T1000 (cell line): ENCODE data around the gene TBX10.
"Not testable (repeated sequence)": the region's sequence is repeated elsewhere in the genome, so short reads cannot be mapped to it uniquely, and the experiment has no call there.

ENCODE experiments used
- DNase-seq: peaks from one replicate; lab custom pipeline; 2025; ENCODE audit warnings: mixed read lengths; lab: John Stamatoyannopoulos, UW

TBX10 gene

DNA sequence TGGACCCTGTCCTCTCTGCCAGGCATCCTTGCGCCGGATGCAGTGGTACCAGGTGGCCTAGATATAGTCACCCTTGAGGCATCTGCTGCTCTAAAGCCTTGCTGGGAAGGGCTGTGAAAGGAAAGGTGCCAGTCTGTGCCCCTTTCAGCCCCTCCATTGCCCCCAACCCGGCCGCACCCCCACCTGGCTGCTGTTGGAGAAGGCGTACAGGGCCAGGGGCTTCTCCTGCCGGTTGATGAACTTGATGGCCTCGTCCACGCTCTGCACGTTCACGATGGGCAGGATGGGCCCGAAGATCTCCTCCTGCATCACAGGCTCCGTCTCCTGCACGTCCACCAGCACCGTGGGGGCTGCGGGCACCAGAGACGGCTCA, 24.6 kb upstream of the TBX10 start:
- DNase-seq, result no peak

DNA sequence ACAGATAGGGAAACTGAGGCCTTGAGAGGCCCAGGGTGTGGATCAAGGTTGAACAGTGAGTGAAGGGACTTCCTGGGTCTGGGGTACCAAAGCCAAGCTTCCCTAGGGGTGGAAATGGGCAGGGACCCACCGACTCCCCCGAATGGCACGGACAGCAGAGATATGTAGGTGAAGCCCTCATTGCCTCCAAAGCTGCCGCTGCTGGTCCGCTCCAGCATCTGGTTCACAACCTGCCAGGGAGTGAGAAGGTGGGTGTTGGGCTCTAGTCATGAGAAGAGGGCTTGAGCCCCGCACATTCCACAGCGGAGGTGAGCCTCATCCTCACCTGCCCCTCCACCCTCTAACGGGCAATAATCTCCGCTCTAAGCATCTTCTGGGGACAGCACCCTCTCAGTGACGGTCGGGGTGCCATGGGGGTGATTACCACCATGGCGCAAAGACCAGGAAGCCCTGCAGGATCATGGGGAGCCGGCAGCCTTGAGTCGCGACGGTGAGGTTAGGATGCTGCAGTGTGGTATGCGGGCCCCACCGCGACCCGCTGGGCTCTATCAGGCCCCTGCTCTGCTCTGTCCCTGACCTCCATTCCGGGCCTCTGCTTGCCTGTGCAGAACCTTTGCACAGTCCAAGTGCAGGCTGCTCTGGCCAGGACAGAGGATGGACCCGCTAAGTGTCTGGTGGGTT, 24.1 kb upstream of the TBX10 start:
- DNase-seq, result no peak

DNA sequence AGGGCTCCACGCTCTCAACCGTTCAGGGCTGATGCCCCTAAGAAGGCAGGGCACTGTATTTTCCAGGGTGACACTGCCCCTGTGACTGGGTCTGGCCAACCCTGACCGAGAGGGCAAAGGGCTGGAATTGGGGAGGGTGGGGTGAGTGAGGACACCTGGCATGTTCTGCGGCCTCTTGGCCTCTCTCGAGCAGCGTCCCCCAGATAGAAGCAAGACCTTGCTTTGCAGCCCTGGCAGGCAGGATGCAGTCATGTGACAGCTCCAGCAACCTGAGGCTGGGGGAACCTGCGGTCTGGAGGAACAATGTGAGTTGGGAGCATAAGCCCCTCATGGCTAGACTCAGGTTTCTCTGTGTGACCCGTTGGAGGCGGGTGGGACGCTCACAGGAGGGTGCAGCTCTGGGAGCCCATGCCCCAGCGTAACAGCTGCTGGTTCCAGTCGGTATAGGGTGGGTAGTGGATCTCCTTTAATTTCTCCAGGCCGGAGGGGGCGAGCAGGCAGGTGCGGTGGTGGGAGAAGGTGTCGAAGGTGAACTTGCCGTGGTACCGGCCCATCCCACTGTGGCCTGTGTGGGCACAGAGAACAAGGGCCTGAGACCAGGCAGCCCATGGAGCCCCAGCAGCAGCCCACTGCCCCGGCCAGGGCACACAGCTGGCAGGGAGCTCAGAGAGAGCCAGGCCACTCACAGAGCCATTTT, 23.4 kb upstream of the TBX10 start:
- no peak for DNase-seq

DNA sequence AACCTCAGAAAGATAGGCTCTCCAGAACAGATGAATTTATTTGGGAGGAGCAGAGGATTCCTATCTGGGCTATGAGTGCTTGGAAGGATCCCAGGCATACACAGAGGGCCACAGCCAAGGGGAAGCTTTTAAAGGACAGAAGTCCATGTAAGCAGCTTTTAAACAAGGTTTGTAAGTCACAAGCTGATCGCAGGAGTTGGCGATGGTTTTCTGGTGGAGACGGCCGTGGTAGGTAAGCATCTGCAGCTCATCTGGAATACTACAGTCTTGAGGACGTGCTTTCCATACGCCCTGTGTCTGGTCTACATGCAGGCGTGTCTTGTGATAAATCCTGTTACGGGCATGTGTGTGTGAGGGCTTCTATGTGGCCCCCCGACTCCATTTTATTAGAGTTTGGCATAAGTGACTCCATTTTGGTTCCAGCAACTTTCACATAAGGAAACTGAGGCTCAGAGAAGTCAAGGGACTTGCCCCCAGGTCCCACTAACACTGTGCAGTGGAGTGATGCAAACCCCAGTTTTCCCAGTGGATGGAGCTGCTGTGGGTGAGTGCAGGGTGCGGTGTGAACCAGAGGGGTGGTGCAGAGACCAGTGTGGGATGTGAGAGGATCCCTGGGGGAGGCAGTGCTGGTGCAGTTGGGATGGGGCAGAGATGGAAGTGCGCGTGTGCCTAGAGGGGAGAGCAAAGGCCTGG, 22.7 kb upstream of the TBX10 start:
- no peak for DNase-seq

DNA sequence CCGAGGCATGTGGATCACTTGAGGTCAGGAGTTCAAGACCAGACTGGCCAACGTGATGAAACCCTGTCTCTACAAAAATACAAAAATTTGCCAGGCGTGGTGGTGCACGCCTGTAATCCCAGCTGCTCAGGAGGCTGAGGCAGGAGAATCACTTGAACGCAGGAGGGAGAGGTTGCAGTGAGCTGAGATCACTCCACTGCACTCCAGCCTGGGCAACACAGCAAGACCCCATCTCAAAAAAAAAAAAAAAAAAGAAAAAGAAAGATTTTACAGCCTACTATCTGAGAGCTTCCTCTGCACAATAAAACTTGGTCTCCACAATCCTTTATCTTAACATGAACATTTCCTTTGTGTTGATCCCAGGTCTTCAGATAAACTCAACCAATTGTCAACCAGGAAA, 21.2 kb upstream of the TBX10 start:
- not testable (repeated sequence) for DNase-seq

DNA sequence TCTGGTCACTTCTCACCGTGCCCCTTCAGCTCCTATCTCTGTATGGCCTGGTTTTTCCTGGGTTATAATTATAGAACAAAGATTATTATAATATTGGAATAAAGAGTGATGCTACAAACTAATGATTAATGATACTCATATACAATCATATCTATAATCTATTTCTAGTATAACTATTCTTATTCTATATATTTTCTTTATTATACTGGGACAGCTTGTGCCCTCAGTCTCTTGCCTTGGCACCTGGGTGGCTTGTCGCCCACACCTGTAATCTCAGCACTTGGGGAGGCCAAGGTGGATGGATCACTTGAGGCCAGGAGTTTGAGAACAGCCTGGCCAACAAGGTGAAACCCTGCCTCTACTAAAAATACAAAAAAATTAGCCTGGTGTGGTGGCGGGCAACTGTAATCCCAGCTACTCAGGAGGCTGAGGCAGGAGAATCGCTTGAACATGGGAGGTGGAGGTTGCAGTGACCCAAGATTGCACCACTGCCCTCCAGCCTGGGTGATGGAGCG, 20.1 kb upstream of the TBX10 start:
- not testable (repeated sequence) for DNase-seq

DNA sequence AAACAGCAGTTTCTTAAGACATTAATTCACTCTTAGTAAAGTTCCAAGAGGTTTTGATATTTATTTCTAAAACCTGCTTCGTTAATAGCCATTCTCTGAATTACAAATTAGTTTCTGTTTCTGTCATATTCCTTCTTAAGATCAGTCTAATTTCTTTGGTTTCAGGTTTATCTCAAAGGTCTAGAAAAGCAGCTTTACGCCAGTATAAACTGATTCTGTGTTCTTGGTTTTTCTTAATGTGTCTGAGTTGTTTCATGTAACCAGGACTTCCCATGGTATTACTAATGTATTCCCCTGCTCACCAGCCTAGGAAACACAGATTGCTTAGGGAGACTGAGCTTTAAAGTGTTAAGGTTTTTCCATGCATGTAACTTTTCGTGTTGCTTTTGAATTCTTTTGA, 17.7 kb upstream of the TBX10 start:
- no peak for DNase-seq

DNA sequence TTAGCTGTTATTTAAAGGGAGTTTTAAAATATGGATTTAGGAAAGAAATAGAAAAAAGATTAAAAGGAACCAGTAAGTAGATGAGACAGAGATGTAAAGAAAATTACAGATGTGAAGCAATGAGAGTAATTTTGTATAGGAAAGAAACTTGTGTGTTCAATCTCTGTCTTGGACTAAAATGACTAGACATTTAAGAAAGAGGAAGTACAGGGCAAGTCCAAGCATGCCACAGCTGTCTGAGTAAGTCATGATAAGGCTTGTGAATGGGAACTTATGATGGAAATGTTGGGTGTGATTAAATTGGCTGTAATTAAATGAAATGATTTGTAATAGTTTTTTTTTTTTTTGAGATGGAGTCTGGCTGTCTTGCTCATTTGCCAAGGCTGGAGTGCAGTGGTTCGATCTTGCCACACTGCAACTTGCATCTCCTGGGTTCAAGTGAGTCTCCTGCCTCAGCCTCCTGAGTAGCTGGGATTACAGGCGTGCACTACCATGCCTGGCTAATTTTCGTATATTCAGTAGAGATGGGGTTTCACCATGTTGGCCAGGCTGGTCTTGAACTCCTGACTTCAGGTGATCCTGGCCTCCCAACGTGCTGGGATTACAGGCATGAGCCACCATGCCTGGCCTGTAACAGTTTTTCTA, 16.8 kb upstream of the TBX10 start:
- DNase-seq, result no peak

DNA sequence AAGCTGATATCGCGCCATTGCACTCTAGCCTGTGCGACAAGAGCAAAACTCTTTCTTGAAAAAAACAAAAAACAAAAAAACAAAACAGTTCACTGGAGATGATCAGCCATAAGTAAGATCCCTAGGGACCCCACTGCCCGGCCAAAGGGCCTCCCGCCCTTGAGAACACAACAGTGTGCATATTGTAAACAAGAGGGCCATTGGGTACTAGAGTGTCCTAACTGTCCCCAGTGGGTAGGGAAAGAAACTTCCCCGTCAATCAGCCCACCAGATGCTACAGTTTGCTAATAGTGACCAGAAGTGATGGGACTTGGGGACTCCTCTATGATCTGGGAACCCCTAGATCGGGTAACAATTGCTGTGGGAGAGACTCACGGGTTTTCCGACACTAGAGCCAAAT, 14.7 kb upstream of the TBX10 start:
- no peak for DNase-seq

DNA sequence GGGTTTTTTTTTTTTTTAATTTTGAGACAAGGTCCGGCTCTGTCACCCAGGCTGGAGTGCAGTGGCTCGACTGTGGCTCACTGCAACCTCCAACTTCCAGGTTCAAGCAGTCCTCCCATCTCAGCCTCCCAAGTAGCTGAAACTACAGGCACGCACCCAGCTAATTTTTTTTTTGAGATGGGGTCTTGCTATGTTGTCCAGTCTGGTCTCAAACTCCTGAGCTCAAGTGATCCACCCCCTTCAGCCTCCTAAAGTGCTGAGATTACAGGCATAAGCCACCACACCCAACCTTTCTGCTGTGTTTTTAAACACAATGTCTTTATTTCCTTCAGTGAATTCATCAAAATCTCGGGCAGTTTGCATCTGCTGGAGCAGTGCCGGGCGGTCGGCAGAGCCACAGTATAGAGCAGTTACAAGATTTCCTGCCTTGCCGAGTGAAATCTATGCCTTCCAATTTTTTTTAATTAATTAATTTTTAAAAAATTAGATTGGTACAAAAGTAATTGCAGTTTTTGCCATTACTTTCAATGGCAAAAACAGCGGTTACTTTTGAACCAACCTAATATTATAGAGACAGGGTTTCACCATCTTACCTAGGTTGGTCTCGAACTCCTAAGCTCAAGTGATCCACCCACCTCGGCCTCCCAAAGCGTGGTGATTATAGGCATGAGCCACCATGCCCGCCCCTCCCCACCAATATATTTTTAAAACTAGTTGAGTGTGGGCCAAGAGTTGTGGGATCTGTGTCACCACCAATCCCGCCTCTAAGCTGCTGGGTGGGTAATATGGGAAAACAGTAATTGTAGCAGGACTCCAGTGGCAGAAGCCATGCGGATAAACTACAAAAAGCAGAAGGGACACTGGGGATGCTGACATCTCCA, 13.6 kb upstream of the TBX10 start:
- DNase-seq, result no peak

DNA sequence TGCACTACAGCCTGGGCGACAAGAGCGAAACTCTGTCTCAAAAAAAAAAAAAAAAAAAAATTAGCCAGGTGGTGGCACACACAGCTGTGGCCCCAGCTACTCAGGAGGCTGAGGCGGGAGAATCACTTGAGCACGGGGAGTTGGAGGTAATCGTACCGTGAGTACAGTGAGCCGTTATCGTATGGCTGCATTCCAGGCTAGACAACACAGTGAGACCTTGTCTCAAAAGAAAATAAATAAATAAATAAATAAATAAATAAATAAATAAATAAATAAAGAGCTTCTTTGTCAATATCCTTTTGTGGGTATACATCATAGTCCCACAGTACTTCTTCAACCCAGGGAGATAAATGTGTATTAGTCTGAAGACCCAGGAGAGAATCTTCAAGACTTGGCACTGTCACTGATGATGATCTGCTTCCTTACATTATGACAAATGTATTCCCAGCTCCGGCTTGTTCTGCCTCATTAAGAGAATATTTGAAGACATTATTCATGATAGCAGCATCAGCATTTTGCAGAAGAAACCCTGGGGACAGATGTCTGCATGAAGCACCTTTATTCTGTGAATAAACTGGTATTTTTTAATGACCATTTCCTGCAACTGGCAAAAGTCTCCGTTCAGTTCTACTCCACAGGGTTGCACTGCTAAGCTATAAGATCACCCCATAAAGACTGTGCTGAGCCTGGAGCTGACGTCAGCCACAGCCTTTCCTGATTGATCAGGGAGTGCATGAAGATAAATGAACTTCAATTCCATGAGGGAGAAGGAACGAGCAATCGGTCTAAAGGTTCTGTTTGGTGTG, 12.6 kb upstream of the TBX10 start:
- DNase-seq, result no peak

DNA sequence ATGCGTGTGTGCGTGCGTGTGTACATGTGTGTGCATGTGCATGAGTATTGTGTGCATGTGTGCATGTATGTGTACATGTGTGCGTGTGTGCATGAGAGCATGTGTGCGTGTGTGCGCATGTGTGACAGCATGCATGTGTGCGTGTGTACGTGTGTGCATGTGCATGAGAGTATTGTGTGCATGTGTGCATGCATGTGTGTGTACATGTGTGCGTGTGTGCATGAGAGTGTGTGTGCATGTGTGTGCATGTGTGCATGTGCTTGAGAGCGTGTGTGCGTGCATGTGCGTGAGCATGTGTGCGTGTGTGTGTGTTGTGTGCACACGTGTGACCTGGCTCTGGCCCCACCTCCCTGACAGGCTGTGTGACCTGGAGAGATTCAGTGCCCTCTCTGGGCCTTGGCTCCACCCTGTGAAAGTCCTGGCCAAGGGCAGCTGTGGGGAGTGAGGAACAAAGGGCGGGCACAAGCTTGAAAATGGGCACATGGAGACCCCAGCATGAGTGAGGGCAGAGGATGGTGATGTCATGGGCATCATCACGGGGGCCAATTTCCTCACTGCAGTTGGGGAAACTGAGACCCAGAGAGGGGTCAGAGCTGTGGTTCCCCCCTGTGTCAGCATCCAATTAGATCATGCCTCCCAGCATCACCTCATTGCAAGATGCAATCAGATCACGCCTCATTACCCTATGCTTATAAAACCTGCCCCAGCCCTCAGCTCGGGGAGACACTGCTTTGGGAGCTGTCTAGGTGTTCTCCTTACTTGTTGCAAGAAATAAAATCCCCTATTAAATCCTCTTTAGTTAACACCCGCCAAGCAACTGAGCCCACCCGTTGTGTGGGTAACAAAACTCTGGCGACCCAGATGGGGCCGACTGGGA, 10.3 kb upstream of the TBX10 start:
- no peak for DNase-seq

DNA sequence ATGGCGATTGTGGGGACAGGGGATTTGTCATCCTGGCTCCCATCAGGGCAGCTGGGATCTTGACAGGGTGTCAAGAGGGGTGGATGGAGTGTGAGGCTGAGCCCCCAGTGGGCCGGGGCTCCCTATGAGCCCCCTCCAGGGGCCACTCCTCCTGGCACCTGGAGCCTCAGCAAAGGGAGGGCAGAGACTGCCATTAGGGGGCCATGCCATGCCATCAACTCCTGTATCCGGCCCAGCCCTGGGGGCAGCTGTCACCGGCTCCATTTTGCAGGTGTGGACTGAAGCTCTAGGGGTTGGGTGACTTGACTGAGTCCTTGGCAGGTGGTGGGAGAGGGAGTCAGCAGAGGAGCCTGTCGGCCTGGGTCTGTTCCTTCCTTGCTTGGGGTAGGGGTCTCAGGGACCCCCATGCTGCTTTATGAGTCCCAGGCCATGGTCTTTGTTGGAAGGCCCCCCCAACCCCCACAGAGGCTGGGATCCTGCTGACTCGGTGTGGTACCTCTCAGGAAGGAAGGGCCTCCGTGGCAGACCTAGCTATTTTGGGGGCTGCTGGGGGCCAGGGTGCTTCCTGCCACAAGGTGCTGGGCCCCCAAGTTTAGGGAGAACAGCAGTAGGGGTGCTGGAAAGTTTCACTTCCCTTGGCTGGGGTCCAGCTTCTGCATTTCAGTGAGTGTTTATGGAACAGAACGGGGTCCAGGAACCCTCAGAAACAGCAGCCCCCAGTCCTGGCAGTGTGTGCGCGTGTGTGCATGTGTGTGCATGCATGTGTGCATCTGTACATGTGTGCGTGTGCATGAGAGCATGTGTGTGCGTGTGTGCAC, 9.4 kb upstream of the TBX10 start:
- DNase-seq, result no peak

DNA sequence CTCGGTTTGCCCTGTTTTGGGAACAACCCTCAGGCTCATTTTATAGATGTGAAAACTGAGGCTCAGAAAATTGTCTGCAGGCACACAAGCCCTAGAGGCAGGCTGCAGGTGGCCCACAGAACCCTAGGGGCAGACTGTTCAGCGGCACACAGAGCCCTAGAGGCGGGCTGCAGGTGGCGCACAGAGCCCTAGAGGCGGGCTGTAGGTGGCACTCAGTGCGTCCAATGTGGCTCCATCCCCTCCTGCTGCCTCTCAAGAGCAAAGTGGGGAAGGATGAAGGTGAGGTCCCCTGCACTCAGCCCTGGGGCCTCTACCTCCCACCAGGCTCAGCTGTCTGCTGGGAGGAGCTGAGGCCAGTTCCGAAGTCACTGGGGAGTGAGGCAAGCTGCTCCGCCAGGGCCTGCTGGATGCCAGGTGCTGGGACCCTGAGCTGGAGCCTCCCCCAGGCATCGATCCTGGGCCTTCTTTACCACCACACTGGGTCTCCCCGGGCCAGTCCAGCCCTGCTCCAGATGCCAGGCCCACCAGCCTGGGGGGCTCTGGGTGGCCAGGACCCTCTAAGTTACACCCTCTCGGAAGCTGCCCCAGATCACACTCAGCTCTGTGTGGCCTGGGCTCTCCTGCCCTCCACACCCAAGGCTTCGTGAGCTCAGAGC, 8.7 kb upstream of the TBX10 start:
- no peak for DNase-seq

DNA sequence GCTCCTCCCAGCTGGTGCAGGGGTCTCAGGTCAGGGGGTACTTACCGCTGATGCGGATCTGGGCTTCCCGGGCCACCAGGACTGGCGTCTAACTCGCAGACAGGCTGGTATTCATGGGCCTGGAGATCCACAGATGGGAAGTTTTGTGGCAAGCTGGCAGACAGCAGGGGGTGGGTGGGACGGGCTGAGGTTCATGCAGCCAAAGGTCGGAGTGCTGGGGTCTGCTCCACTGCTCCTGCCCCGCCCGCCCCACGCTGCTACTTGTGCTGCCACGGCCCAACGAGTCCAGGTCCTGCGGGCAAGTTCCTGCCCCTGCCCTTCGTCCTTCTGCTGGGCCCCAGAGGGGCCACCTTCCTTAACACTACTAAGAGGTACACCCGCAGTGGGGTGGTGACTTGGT, 7.9 kb upstream of the TBX10 start:
- DNase-seq, result no peak

DNA sequence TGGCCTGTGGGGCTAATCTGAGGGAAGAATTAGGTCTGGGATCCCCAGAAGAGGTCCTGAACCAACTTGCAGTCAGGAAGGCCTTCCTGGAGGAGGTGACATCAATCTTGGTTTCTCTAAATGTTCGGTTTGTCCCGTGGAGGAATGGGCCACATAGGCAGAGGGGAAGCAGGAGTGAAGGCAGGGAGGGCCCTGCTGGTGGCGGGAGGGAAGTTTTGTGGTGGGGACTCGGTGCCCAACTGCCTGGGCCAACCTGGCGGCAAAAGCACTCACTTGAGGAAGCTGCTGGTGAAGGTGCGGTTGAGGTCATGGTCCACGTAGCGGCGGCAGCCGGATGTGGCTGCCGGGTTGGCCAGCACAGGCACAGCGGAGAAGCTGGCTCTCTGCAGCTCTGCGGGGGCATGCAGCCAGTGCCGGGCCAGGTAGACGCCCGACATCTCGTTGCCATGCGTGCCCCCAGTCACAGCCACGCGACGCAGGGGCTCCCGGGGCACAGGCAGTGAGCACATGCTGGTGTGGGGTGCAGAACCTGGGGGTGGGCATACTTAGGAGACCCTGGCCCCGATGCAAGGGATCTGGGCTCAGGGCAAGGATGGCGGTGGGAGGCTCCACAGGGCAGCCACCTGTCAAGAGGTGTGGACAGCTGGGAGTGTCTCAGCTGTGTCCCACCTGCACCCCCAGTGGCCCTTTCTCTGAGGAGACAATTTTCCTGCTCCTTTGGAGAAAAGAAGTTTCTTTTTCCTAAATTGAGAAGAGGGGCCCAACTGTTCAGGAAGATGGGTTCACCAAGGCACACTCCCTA, 7.2 kb upstream of the TBX10 start:
- DNase-seq, result no peak
